Panc1 (cell line): ENCODE results near the gene RAB1B. TPM values are rescaled to one million over a fixed set of nuclear protein-coding genes. Genes with fewer than 3 reads are reported as not detected.

ENCODE experiments used
- ATAC-seq: fragments of 200-7000 bp; cut with Tn5 transposase; 2 replicates; pipeline ENCODE4 v1.9.1; 2020; ENCODE audit warnings: mild to moderate bottlenecking, moderate library complexity
- BruUV-seq: library from RNA; stranded (reverse); fragments of 400-500 nt; replicated peaks from 2 replicates; lab custom pipeline; 2021; lab: Mats Ljungman, UMichigan
- CTCF ChIA-PET: fragments of 300-600 bp; sonication (Branson Sonifier 250); formaldehyde crosslinking; loops from one replicate; lab custom pipeline; 2022; ENCODE audit warnings: antibody characterized with exemption; lab: Charles Lee
- POLR2A ChIA-PET: fragments of 300-600 bp; sonication (Branson Sonifier 250); formaldehyde crosslinking; loops from one replicate; lab custom pipeline; 2022; ENCODE audit warnings: antibody characterized with exemption; lab: Charles Lee
- DNase-seq: peaks from one replicate; pipeline ENCODE4 v3.0.0-alpha.2; 2010; ENCODE audit warnings: low read depth, low spot score
- H3K27ac ChIP-seq: 2 replicates; pipeline ENCODE4 v1.5.1; 2011; ENCODE audit warnings: mild to moderate bottlenecking, low read length, inconsistent platforms
- H3K27me3 ChIP-seq: fragments of 200-500 bp; sonication (Bioruptor generic); 2 replicates; pipeline ENCODE4 v1.6.0; 2014; ENCODE audit warnings: low read length, inconsistent platforms; ENCODE audit not compliant: control insufficient read depth, insufficient read depth
- H3K36me3 ChIP-seq: fragments of 200-500 bp; sonication (Bioruptor generic); 2 replicates; pipeline ENCODE4 v1.5.1; 2014; ENCODE audit warnings: inconsistent platforms, mild to moderate bottlenecking, low read length, moderate library complexity; ENCODE audit not compliant: control insufficient read depth, insufficient read depth
- H3K4me1 ChIP-seq: 2 replicates; pipeline ENCODE4 v1.5.1; 2011; ENCODE audit warnings: inconsistent platforms, mild to moderate bottlenecking, low read length, moderate library complexity; ENCODE audit not compliant: control insufficient read depth, insufficient read depth
- H3K4me3 ChIP-seq, 2 experiments: 2 replicates each; pipeline ENCODE4 v1.5.1; 2011 to 2012; ENCODE audit warnings: low read depth in 2 of 2, low read length in 2 of 2, mild to moderate bottlenecking in 2 of 2, inconsistent platforms in 1 of 2, moderate library complexity in 1 of 2
- H3K9me3 ChIP-seq: fragments of 200-500 bp; sonication (Bioruptor generic); 2 replicates; pipeline ENCODE4 v1.5.1; 2014; ENCODE audit warnings: low read depth, mild to moderate bottlenecking, inconsistent platforms, low read length, moderate library complexity; ENCODE audit not compliant: control insufficient read depth, insufficient read depth
- POLR2AphosphoS5 ChIP-seq: IDR thresholded peaks from 2 replicates; pipeline ENCODE4 v1.6.1; 2012; ENCODE audit warnings: mild to moderate bottlenecking, low read depth, low read length, moderate library complexity
- SIN3A ChIP-seq: IDR thresholded peaks from 2 replicates; pipeline ENCODE4 v1.6.1; 2012; ENCODE audit warnings: low read depth, mild to moderate bottlenecking, low read length, moderate library complexity, borderline replicate concordance; ENCODE audit not compliant: insufficient read depth
- TCF7L2 ChIP-seq: IDR thresholded peaks from 2 replicates; pipeline ENCODE4 v1.6.1; 2011; ENCODE audit warnings: mild to moderate bottlenecking, low read depth, low read length, inconsistent platforms
- in situ Hi-C: cut with HindIII; loops from 2 replicates; pipeline ENCODE4 v1.10.0; 2016; ENCODE audit warnings: low sequenced_read_pairs, low pct_unique_long_range_greater_than_20kb
- intact Hi-C: fragments of 100-400 bp; cut with micrococcal nuclease; formaldehyde crosslinking; loops from one replicate; pipeline ENCODE4 v1.10.0; 2022; ENCODE audit not compliant: unreplicated experiment
- total RNA-seq: library from RNA; stranded (reverse); gene quantifications from one replicate; pipeline ENCODE4 v1.2.1, GENCODE V29; 2021; ENCODE audit not compliant: unreplicated experiment
- TF ChIP-seq, protein P1 (sequence below), 2 experiments: IDR thresholded peaks; 2 replicates each; pipeline ENCODE4 v1.6.1; 2011 to 2012; ENCODE audit warnings: low read depth in 2 of 2, control low read depth in 1 of 2, low read length in 1 of 2, mild to moderate bottlenecking in 1 of 2, moderate library complexity in 1 of 2; ENCODE audit not compliant: insufficient read depth in 1 of 2
- TF ChIP-seq, protein P2 (sequence below): fragments of 450-650 bp; IDR thresholded peaks from 2 replicates; pipeline ENCODE4 v1.5.1; 2017; ENCODE audit warnings: mild to moderate bottlenecking

The RAB1B gene
- total RNA-seq, 1 experiment from 2014 or later: 256 TPM

DNA sequence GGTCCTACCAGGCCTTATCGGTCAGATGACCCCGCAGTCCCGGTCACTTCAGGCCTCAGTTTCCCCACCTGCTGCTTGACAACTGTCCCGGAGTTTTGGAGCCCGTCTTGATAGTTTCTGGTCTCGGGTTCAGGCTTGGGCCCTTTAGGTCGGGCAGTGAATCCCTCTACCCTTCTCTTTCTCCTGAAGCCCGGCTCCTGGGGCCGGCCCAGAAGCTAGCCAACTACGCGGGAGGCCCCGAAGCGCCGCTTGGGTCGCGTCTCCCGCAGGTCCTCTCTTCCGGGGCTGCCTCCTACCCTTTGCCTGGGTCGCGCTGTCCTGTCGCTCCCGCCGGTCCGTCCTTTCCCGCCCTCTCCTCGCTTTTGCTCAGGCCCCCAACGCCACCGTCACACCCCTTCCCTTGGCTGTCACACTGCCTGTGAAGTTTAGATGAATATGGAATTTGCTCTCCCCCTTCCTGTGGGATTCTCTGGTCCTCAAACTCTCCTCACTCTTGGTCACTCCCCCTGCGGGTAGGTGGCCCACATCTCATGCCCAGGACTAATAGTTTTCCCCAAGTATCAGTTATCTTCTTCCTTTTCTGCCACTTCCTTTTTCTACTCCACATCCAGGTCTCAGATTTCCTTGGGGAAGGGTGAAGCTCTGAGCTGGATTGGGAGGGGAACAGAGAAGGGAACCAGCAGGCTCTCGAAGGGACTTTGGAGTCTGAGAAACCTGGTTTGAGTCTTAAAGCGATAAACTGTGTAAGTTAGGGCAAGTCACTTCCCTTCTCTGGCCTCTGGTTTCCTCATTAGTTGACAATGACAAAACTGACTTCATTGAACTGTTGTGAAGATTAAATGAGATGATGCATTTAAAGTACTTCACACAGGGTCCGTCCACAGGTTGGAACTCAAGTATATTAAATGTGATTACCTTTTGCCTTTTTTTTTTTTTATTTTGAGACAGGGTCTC is 790 bp downstream of the RAB1B start:
- DNase-seq: no peak
- no peak for ATAC-seq
- peak overlapping the region; percentile 88 to 90 for H3K4me3 ChIP-seq
- POLR2A ChIA-PET: no interaction called here
- peak overlapping the region; percentile 86 for H3K27ac ChIP-seq
- peaks cover 11% of the 10 kb centered on the region; the same call in 1 of the 2 replicates for H3K36me3 ChIP-seq
- peaks cover 12% of the 10 kb centered on the region for H3K4me1 ChIP-seq
- TF ChIP-seq POLR2AphosphoS5: no peak
- TF ChIP-seq, protein P1, sequence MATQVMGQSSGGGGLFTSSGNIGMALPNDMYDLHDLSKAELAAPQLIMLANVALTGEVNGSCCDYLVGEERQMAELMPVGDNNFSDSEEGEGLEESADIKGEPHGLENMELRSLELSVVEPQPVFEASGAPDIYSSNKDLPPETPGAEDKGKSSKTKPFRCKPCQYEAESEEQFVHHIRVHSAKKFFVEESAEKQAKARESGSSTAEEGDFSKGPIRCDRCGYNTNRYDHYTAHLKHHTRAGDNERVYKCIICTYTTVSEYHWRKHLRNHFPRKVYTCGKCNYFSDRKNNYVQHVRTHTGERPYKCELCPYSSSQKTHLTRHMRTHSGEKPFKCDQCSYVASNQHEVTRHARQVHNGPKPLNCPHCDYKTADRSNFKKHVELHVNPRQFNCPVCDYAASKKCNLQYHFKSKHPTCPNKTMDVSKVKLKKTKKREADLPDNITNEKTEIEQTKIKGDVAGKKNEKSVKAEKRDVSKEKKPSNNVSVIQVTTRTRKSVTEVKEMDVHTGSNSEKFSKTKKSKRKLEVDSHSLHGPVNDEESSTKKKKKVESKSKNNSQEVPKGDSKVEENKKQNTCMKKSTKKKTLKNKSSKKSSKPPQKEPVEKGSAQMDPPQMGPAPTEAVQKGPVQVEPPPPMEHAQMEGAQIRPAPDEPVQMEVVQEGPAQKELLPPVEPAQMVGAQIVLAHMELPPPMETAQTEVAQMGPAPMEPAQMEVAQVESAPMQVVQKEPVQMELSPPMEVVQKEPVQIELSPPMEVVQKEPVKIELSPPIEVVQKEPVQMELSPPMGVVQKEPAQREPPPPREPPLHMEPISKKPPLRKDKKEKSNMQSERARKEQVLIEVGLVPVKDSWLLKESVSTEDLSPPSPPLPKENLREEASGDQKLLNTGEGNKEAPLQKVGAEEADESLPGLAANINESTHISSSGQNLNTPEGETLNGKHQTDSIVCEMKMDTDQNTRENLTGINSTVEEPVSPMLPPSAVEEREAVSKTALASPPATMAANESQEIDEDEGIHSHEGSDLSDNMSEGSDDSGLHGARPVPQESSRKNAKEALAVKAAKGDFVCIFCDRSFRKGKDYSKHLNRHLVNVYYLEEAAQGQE (IDR thresholded peaks at IDR 0.05; ENCODE audit: insufficient read depth in 1 of 2, low read depth in 2 of 2, low read length in 1 of 2): no peak
- BruUV-seq: TSS peak; percentile 76
- CTCF ChIA-PET: no interaction called here
- H3K9me3 ChIP-seq: no peaks in the 10 kb centered on the region
- in situ Hi-C loops (no loop called here), intact Hi-C loops (no loop called here)
- H3K27me3 ChIP-seq: no peaks in the 10 kb centered on the region

DNA sequence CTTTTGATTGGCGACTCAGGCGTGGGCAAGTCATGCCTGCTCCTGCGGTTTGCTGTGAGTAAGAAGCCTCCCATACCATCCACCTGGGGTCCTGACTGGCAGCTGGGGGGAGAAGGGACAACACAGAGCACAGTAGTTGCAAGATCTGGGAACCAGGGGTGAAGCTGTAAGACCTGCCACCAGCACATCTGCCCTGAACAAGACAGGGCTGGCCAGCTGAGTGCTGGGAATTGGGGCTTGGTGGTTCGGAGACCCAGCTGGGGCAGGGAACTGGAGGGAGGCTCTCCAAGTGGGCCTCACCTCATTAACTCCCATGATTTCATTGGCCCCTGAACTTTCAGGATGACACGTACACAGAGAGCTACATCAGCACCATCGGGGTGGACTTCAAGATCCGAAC is 3.4 kb downstream of the RAB1B start:
- POLR2A ChIA-PET: interaction anchor here (0.6 kb wide), 1 partner anchor 14 kb away, joined by 3 read pairs; no protein-coding TSS in a partner anchor
- Histone ChIP-seq H3K27me3 (no peaks in the 10 kb centered on the region), H3K9me3 (no peaks in the 10 kb centered on the region), H3K36me3 (peaks cover 11% of the 10 kb centered on the region; the same call in 1 of the 2 replicates), H3K27ac (no peak overlapping the region), H3K4me3 (no peak overlapping the region), H3K4me1 (peaks cover 3% of the 10 kb centered on the region)
- in situ Hi-C loops: no loop called here
- DNase-seq (no peak), ATAC-seq (no peak)
- no TSS peak for BruUV-seq
- TF ChIP-seq, protein P1 (IDR thresholded peaks at IDR 0.05; ENCODE audit: insufficient read depth in 1 of 2, low read depth in 2 of 2, low read length in 1 of 2): no peak
- TF ChIP-seq SIN3A: no peak
- TF ChIP-seq TCF7L2: no peak
- TF ChIP-seq POLR2AphosphoS5: no peak
- TF ChIP-seq, protein P2, sequence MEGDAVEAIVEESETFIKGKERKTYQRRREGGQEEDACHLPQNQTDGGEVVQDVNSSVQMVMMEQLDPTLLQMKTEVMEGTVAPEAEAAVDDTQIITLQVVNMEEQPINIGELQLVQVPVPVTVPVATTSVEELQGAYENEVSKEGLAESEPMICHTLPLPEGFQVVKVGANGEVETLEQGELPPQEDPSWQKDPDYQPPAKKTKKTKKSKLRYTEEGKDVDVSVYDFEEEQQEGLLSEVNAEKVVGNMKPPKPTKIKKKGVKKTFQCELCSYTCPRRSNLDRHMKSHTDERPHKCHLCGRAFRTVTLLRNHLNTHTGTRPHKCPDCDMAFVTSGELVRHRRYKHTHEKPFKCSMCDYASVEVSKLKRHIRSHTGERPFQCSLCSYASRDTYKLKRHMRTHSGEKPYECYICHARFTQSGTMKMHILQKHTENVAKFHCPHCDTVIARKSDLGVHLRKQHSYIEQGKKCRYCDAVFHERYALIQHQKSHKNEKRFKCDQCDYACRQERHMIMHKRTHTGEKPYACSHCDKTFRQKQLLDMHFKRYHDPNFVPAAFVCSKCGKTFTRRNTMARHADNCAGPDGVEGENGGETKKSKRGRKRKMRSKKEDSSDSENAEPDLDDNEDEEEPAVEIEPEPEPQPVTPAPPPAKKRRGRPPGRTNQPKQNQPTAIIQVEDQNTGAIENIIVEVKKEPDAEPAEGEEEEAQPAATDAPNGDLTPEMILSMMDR: no peak
- CTCF ChIA-PET: no interaction called here
- intact Hi-C loops: no loop called here
